AG09309 (cell line): ENCODE results near the gene GNAL.

Source experiments
- DNase-seq: peaks from one replicate; pipeline ENCODE4 v3.0.0-alpha.2; 2010; ENCODE audit warnings: low read depth
- H3K4me3 ChIP-seq: 2 replicates; pipeline ENCODE4 v1.5.1; 2011; ENCODE audit warnings: mild to moderate bottlenecking, low read depth, low read length, moderate library complexity; ENCODE audit not compliant: control insufficient read depth
- CTCF ChIP-seq: IDR thresholded peaks from 2 replicates; pipeline ENCODE4 v1.5.1; 2011; ENCODE audit warnings: mild to moderate bottlenecking, low read depth, low read length, inconsistent platforms; ENCODE audit not compliant: insufficient read depth, control insufficient read depth; ENCODE audit errors: missing control alignments

Gene GNAL

GRCh38 chr18:11877497-11878135, 188.6 kb downstream of the GNAL start:
- TF ChIP-seq CTCF, result no peak
- DNase-seq, result no peak
- H3K4me3 ChIP-seq, result no peak overlapping the region

GRCh38 chr18:11880586-11881304, 191.7 kb downstream of the GNAL start:
- no peak for DNase-seq
- no peak overlapping the region for H3K4me3 ChIP-seq
- TF ChIP-seq CTCF, result no peak

- no peak overlapping the region for H3K4me3 ChIP-seq
- no peak for TF ChIP-seq CTCF
- no peak for DNase-seq
Observed at GRCh38 chr18:11882636-11883035, 193.6 kb downstream of the GNAL start.

- no peak overlapping the region for H3K4me3 ChIP-seq
- DNase-seq, result no peak
- TF ChIP-seq CTCF, result no peak
Observed at GRCh38 chr18:11883153-11883552, 194.1 kb downstream of the GNAL start.

GRCh38 chr18:11884396-11885030, 195.4 kb downstream of the GNAL start:
- no peak for TF ChIP-seq CTCF
- H3K4me3 ChIP-seq, result no peak overlapping the region
- DNase-seq, result no peak

GRCh38 chr18:11885278-11885947, 196.3 kb downstream of the GNAL start:
- H3K4me3 ChIP-seq, result no peak overlapping the region
- DNase-seq, result no peak
- no peak for TF ChIP-seq CTCF
